Stomach smooth muscle (tissue), 2 donors: ENCODE data around the gene MIEN1.
"Not testable (repeated sequence)": the region's sequence is repeated elsewhere in the genome, so short reads cannot be mapped to it uniquely, and the experiment has no call there.

Experiments used
- H3K27ac ChIP-seq: one replicate; pipeline ENCODE4 v1.7.0; 2013; ENCODE audit warnings: mild to moderate bottlenecking, low read length, inconsistent platforms
- H3K27me3 ChIP-seq, 2 donors: one replicate each; pipeline ENCODE4 v1.7.0; 2013; ENCODE audit warnings: low read length in 2 of 2; ENCODE audit not compliant: insufficient read depth in 2 of 2, control insufficient read depth in 1 of 2
- H3K36me3 ChIP-seq, 2 donors: one replicate each; pipeline ENCODE4 v1.7.0; 2013; ENCODE audit warnings: low read length in 2 of 2; ENCODE audit not compliant: control insufficient read depth in 2 of 2, insufficient read depth in 2 of 2
- H3K4me1 ChIP-seq: one replicate; pipeline ENCODE4 v1.7.0; 2013; ENCODE audit warnings: low read length; ENCODE audit not compliant: control insufficient read depth, insufficient read depth
- H3K4me3 ChIP-seq, 2 donors: one replicate each; pipeline ENCODE4 v1.7.0; 2013; ENCODE audit warnings: low read length in 2 of 2
- H3K9ac ChIP-seq, 2 donors: one replicate each; pipeline ENCODE4 v1.7.0; 2013; ENCODE audit warnings: low read length in 2 of 2, mild to moderate bottlenecking in 1 of 2
- H3K9me3 ChIP-seq, 2 donors: one replicate each; pipeline ENCODE4 v1.7.0; 2013; ENCODE audit warnings: low read length in 2 of 2; ENCODE audit not compliant: control insufficient read depth in 2 of 2
- donor health status: healthy.
- donor health status: Pancreatic carcinoma.

Gene MIEN1

GRCh38 chr17:39765766-39766165 lies 35.4 kb upstream of the MIEN1 start:
- no peak overlapping the region for H3K9ac ChIP-seq
- H3K27me3 ChIP-seq: peaks cover 3 to 9% of the 10 kb centered on the region in 2 donors
- H3K9me3 ChIP-seq: no peaks in the 10 kb centered on the region
- H3K27ac ChIP-seq: no peak overlapping the region
- H3K36me3 ChIP-seq: no peaks in the 10 kb centered on the region
- H3K4me1 ChIP-seq: no peaks in the 10 kb centered on the region
- H3K4me3 ChIP-seq: no peak overlapping the region

GRCh38 chr17:39765175-39765574 lies 34.8 kb upstream of the MIEN1 start:
- Histone ChIP-seq H3K4me1 (no peaks in the 10 kb centered on the region), H3K9me3 (no peaks in the 10 kb centered on the region), H3K27ac (no peak overlapping the region), H3K27me3 (peaks cover 6 to 11% of the 10 kb centered on the region in 2 donors), H3K9ac (no peak overlapping the region), H3K36me3 (no peaks in the 10 kb centered on the region), H3K4me3 (no peak overlapping the region)

GRCh38 chr17:39764171-39764570 lies 33.8 kb upstream of the MIEN1 start:
- H3K4me1 ChIP-seq, H3K36me3 ChIP-seq, H3K9ac ChIP-seq, H3K9me3 ChIP-seq, H3K27ac ChIP-seq, H3K4me3 ChIP-seq: not testable (repeated sequence)
- H3K27me3 ChIP-seq: peaks cover 7 to 11% of the 10 kb centered on the region in 2 donors

GRCh38 chr17:39763051-39763820 lies 32.9 kb upstream of the MIEN1 start:
- no peaks in the 10 kb centered on the region for H3K9me3 ChIP-seq
- no peaks in the 10 kb centered on the region for H3K4me1 ChIP-seq
- H3K36me3 ChIP-seq: no peaks in the 10 kb centered on the region
- peaks cover 7 to 11% of the 10 kb centered on the region in 2 donors for H3K27me3 ChIP-seq
- H3K9ac ChIP-seq: no peak overlapping the region
- no peak overlapping the region for H3K4me3 ChIP-seq
- H3K27ac ChIP-seq: no peak overlapping the region

GRCh38 chr17:39761861-39762496 lies 31.6 kb upstream of the MIEN1 start:
- H3K4me3 ChIP-seq: no peak overlapping the region
- H3K4me1 ChIP-seq: no peaks in the 10 kb centered on the region
- H3K27me3 ChIP-seq: peaks cover 7 to 11% of the 10 kb centered on the region in 2 donors
- no peaks in the 10 kb centered on the region for H3K36me3 ChIP-seq
- no peak overlapping the region for H3K9ac ChIP-seq
- H3K9me3 ChIP-seq: no peaks in the 10 kb centered on the region
- H3K27ac ChIP-seq: no peak overlapping the region

GRCh38 chr17:39759204-39759603 lies 28.9 kb upstream of the MIEN1 start:
- H3K27me3 ChIP-seq: peaks cover 2 to 7% of the 10 kb centered on the region in 2 donors
- no peak overlapping the region for H3K9ac ChIP-seq
- no peak overlapping the region for H3K27ac ChIP-seq
- no peaks in the 10 kb centered on the region for H3K9me3 ChIP-seq
- peaks cover 6% of the 10 kb centered on the region for H3K4me1 ChIP-seq
- H3K36me3 ChIP-seq: no peaks in the 10 kb centered on the region
- no peak overlapping the region for H3K4me3 ChIP-seq

GRCh38 chr17:39757931-39758873 lies 27.9 kb upstream of the MIEN1 start:
- Histone ChIP-seq H3K27ac (no peak overlapping the region), H3K4me1 (peaks cover 12% of the 10 kb centered on the region), H3K4me3 (no peak overlapping the region), H3K9ac (no peak overlapping the region), H3K27me3 (peaks cover 2 to 7% of the 10 kb centered on the region in 2 donors), H3K9me3 (no peaks in the 10 kb centered on the region), H3K36me3 (no peaks in the 10 kb centered on the region)

- H3K27me3 ChIP-seq: peaks cover 2 to 7% of the 10 kb centered on the region in 2 donors
- H3K9me3 ChIP-seq: no peaks in the 10 kb centered on the region
- no peak overlapping the region for H3K9ac ChIP-seq
- no peaks in the 10 kb centered on the region for H3K36me3 ChIP-seq
- no peak overlapping the region for H3K4me3 ChIP-seq
- peaks cover 14% of the 10 kb centered on the region for H3K4me1 ChIP-seq
- no peak overlapping the region for H3K27ac ChIP-seq
Measured at GRCh38 chr17:39757176-39757662, 26.9 kb upstream of the MIEN1 start.

- H3K9me3 ChIP-seq: no peaks in the 10 kb centered on the region
- H3K36me3 ChIP-seq: no peaks in the 10 kb centered on the region
- no peak overlapping the region for H3K9ac ChIP-seq
- peaks cover 2 to 5% of the 10 kb centered on the region in 2 donors for H3K27me3 ChIP-seq
- peaks cover 14% of the 10 kb centered on the region for H3K4me1 ChIP-seq
- H3K4me3 ChIP-seq: no peak overlapping the region
- H3K27ac ChIP-seq: no peak overlapping the region
Measured at GRCh38 chr17:39756380-39757079, 26.2 kb upstream of the MIEN1 start.
